ENCODE measurements around the gene CHCHD1.
"Not testable (repeated sequence)": the region's sequence is repeated elsewhere in the genome, so short reads cannot be mapped to it uniquely, and the experiment has no call there.

The CHCHD1 gene

DNA sequence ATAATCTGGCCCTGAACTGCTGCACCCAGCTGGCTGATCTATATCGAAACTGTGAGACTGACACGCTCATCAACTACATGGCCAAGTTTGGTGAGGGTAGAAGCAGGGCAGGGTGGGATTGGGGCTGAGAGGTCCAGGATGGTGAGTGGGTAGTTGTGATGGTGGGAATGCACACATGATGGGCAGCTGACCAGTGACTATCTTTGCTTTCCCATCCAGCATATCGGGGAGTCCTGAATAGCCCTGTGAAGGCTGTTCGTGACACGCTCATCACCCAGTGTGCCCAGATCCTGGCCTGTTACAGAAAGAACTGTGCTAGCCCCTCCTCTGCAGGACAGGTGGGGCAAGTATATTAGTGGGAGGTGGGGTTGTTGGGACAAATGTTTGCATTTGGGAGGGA lies 12.5 kb upstream of the CHCHD1 start:
- DNase-seq, result no peak

DNA sequence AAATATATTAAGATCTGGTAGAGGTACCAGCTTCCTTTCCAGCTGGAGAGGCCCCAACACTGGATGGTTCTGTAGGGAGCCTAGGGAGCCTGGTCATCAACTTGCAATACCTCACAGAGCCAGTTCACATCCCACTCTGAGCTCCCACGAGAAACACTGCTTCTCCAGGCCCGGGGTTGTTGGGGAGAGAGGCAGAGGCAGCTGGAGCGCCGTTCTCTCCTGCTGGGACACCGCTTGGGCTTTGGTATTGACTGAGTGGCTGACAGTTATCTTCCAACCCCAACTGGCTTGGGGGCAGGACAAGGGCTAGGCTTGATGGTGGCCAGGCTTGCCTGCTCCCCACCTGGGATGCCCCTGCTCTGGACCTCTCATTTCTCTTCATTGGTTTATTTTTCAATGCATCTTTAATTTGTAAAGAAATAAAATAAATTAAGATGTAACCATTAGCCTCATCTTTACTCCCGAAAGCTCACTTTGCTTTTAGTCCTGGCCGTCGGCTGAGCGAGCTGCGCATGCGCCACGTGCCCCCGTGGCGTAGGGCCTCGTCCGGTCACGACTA lies 10.0 kb upstream of the CHCHD1 start:
- DNase-seq, result peak; percentile 72

DNA sequence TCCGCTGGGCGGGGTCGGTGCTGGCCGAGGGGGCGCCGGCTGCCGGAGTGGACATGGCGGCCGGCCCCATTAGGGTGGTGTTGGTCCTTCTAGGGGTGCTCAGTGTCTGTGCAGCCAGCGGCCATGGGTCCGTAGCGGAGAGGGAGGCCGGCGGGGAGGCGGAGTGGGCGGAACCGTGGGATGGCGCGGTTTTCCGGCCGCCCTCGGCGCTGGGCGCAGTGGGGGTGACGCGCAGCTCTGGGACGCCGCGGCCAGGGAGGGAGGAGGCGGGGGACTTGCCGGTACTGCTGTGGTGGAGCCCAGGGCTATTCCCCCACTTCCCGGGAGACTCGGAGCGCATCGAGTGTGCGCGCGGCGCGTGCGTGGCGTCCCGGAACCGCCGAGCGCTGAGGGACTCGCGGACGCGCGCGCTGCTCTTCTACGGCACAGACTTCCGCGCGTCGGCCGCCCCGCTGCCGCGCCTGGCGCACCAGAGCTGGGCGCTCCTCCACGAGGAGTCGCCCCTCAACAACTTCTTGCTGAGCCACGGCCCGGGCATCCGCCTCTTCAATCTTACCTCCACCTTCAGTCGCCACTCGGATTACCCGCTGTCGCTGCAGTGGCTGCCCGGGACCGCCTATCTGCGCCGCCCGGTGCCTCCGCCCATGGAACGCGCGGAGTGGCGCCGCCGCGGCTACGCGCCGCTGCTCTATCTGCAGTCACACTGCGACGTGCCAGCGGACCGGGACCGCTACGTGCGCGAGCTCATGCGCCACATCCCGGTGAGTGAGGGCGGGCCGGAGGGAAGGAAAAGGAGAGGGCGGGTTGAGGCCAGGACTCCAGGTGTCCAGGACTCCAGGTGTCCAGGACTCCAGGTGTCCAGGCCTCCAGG lies 9.3 kb upstream of the CHCHD1 start:
- DNase-seq, result peak; percentile 74

DNA sequence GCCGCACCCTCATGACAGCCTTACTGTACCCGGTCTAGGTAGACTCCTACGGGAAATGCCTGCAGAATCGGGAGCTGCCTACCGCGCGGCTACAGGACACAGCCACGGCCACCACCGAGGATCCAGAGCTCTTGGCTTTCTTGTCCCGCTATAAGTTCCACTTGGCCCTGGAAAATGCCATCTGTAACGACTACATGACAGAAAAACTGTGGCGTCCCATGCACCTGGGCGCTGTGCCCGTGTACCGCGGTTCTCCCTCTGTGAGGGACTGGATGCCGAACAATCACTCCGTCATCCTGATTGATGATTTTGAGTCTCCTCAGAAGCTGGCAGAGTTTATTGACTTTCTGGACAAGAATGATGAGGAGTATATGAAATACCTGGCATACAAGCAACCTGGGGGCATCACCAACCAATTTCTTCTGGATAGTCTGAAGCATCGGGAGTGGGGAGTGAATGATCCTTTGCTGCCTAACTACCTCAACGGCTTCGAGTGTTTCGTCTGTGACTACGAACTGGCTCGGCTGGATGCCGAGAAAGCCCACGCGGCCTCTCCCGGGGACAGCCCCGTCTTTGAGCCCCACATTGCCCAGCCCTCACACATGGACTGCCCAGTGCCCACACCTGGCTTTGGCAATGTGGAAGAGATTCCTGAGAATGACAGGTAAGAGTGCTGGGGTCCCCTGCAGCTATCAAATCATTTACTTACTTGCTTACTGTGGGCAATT lies 8.5 kb upstream of the CHCHD1 start:
- DNase-seq, result no peak

DNA sequence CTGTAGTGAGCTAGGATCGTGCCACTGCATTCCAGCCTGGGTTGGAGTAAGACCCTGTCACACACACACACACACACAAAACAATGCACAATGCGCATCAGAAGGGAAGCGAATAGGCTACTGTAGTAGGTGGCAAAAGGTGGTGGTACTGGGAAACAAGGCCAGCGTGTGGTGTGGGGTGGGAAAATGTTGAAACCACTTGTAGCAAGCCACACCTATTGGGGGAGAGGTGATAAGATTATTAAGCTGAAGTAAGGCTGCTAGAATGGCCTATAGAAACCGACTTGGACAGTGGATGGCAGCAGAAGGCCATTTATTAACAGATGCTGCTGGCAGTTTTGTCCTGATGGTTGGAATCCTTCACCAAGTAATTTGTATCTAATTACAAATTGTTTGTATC lies 7.2 kb upstream of the CHCHD1 start:
- no peak for DNase-seq

DNA sequence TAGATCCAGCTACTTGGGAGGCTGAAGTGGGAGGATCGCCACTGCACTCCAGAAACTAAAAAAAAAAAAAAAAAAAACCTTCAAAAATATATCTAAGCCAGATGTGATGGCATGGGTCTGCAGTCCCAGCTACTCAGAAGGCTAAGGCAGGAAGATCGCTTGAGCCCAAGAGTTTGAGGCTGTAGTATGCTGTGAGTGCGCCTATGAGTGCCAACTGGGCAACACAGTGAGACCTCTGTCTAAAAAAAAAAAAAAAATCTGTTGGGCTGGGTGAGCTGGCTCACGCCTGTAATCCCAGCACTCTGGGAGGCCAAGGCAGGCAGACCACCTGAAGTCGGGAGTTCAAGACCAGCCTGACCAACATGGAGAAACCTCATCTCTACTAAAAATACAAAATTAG lies 2.8 kb upstream of the CHCHD1 start:
- DNase-seq, result no peak

DNA sequence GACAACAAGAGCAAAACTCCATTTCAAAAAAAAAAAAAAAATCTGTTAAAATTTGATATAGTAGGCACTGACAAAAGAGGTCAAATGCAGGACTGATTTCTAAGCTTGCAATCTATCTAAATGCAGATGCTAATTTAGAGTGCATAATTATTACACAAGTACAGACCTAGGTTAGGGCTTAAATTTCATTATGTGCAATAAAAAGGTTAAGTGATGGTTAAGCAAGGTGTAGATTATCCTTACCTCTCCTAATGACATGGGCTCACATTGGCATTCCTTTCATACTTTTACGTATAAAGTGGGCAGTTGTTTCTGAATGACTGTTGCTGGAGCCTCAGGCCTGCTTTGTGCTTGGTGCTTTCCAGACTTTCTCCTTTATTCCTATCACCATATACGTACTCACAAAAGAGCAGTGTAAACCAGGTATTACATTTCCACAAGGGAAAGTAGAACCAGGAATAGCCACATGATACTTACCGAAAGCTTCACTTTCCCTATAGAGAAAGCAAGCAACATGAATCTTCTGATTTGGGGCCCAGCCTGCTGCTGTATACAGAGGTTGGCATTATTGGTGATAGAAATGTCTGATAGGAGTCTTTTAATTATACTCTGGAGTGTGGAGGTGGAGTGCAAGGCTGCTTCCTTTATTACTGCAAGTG lies 2.2 kb upstream of the CHCHD1 start:
- no peak for DNase-seq

DNA sequence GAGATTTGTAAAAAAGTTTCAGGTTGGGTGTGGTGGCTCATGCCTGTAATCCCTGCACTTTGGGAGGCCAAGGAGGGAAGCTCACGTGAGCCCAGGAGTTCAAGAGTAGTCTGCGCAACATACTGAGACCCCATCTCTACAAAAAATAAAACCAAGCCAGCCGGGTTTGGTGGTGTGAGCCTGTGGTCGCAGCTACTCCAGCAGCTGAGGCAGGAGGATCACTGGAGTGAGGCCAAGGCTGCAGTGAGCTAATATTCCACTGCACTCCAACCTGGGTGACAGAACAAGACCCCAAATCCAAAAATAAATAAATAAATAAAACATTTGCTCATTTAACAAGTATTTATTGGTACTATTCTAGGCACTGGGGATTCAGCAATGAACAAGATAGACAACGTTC lies 1.5 kb upstream of the CHCHD1 start:
- no peak for DNase-seq

DNA sequence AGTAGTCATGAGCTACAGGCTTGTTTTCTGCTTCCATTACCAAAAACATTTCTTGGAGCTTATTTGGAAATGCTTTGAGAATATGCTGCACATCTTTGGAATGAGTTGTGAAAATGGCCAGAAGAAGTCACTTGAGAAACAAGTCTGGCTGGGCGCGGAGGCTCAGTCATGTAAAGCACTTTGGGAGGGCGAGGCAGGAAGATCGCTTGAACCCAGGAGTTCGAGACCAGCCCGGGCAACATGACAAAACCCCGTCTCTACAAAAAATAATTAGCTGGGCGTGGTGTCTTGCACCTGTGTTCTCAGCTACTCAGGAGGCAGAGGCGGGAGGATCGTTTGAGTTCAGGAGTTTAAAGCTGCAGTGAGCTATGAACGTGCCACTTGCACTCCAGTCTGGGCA lies 882 bp upstream of the CHCHD1 start:
- DNase-seq, result no peak

DNA sequence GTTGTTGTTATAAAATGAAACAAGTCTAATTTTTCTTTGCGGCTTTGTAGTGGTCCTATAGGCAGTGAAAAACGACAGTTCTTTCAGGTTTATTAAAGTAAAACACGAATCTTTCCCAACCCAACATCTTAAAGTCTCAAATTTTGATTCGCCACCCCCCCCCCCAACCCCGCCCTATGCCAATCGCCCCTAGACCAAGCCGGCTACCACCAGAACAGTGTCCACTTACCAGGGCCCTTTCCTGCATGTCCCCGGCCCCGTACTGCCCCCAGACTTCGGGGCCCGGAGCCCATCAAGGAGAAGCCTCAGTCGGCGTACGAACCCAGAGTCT lies 335 bp upstream of the CHCHD1 start:
- no peak for DNase-seq

DNA sequence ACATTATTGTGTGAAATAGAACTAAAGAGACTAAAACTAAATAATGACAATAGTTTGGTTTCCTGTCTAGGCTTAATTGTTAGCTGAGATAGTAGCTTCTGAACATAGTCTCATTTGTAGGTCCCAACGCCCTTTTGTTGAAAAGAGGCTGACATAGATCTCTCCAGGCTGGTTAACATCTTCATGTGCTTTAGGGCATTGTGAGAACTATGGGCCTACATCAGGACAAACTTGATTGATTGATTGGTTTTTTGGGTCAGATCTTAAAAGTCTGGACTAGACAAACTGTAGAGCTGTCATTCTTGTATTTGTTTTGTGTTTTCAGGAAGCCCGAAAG lies 869 bp downstream of the CHCHD1 start:
- no peak for DNase-seq

DNA sequence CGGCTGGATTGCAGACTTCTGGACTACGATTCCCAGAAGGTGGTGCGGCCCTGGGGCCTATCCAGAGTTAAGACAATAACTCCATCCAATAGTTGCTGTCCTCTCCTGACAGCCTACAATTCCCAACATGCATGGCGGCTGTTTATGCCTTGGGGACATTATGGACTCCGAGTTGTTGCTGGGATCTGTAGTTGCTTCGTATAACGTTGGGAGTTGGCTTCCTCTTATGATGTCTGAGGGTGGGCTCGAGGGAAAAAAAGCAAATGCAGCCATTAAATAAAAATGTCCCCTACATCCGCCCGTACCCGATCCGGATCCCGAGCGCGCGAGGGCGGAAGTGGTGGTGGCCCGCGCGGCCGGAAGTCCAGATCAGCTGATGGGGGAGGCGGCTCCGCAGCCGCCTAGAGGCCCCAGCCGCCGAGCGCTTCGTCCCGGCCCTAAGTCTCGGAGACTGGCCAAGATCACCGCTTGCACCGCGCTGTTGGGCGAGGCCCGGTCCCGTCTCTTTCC lies 3.4 kb downstream of the CHCHD1 start, which contains the start of gene ZSWIM8:
Gene ZSWIM8, plus strand, starts transcription at position 396 of the 510 bp plus-strand sequence. CDS start 273 bp downstream, outside the sequence.
- DNase-seq, result peak; percentile 75

DNA sequence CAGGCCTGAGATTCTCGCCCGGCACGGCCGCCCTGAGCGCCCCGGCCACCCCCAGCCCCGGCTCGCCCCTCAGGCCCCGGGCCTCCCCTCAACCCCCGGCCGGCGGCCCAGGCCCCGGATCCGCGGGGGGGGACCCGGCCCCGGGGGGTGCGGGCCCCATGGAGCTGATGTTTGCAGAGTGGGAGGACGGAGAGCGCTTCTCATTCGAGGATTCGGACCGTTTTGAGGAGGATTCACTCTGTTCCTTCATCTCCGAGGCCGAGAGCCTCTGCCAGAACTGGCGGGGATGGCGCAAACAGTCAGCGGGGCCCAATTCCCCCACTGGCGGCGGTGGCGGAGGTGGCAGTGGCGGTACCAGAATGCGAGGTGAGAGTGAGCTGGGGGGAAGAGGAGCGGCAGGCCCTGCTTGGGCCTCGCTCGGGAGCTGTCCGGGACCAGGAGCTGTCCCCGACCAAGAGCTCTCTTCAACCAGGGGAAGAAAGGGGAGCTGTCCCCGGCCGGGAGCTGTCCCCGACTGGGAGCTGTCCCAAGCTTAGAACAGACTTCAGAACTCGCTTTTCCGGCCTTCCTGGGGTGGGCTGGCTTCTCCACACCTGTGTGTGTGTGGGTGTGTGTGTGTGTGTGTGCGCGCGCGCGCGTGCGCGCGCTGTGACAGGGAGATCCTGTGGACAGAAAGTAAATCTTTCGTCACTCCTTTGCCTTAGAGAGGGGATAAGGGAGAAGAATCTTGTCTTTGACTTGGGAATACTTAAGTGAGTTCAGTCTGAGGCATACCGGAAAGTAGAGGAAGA lies 4.1 kb downstream of the CHCHD1 start:
- DNase-seq, result peak; percentile 44

DNA sequence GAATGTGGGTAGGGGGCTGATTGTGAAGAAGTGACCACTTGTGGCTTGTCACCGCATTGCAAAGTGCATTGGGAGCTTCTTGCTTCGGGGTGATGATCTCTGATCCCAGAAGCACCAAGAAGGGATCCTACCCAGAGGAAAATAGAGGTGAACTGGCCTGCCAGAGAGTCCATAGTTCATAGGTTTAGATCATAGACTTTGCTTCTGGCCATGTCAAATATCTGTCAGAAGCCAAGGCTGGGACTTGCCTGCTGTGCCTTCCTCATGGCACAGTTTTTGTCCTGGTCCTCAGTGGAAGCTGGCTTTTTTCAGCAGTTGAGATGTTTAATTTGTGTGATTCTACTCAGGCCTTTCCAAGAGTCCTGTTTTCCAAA lies 4.7 kb downstream of the CHCHD1 start:
- no peak for DNase-seq

DNA sequence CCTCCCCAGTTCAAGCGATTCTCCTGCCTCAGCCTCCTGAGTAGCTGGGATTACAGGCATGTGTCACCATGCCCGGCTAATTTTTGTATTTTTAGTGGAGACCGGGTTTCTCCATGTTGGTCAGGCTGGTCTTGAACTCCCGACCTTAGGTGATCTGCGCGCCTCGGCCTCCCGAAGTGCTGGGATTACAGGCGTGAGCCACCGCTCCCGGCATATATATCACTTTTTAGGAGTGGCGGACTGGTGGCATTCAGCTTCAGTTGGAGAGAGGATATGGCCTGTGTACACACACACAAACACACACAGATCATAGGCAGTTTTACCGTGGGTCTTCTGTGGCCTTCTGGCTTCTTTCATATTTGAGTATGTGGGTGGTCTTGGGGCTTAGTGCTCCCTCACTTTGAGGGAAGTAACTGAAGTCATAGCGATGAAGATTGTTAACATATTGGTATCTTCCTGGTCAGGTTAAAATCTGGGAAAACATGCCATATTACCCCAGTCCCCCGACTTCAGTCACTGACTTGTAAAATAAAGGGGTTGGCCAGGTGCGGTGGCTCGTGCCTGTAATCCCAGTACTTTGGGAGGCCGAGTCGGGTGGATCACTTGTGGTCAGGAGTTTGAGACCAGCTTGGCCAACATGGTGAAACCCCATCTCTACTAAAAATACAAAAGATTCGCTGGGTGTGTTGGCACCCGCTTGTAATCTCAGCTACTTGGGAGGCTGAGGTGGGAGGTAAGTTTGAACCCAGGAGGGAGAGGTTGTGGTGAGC lies 5.4 kb downstream of the CHCHD1 start:
- not testable (repeated sequence) for DNase-seq

DNA sequence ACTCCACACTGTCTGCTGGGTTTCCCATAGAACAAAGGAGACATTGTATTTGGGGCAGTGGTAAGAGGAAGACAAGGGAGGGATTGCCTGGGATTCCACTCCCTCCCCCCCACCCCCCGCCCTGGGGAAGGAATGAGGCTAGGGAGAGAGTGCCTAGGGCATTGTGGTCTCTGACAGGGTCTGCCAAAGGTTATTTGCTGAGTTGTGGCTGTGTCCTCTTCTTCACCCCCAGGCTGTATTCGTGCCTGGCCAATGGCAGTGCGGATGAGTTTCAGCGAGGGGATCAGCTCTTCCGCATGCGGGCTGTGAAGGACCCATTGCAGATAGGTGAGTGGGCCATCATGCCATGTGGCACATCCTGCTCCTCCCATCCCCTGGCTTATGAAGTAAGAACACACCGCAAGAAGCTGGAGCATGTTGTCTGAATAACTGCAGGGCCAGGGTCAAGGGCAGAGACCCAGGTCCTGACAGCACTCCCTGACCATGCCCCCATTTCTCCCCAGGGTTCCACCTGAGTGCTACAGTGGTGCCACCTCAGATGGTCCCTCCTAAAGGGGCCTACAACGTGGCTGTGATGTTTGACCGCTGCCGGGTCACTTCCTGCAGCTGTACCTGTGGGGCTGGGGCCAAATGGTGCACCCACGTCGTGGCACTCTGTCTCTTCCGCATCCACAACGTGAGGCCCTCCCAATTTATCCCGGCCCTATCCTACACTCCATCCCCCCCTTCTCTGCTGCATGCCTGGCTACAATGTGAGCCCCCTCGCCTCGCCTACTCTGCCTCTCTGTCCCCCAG lies 7.2 kb downstream of the CHCHD1 start:
- no peak for DNase-seq

DNA sequence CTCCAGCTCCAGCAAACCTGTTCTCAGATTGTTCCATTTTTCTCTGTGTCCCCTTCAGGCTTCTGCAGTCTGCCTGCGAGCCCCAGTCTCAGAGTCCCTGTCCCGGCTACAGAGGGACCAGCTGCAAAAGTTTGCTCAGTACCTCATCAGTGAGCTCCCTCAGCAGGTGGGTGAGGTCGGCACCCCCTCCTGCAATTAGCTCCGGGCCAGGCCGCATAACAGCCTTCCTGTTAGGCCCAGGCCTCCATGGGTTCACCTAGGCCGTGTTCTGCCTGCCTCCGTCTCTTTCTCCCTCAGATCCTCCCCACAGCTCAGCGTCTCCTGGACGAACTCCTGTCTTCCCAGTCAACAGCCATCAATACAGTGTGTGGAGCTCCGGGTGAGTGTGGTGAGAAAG lies 7.8 kb downstream of the CHCHD1 start:
- no peak for DNase-seq

DNA sequence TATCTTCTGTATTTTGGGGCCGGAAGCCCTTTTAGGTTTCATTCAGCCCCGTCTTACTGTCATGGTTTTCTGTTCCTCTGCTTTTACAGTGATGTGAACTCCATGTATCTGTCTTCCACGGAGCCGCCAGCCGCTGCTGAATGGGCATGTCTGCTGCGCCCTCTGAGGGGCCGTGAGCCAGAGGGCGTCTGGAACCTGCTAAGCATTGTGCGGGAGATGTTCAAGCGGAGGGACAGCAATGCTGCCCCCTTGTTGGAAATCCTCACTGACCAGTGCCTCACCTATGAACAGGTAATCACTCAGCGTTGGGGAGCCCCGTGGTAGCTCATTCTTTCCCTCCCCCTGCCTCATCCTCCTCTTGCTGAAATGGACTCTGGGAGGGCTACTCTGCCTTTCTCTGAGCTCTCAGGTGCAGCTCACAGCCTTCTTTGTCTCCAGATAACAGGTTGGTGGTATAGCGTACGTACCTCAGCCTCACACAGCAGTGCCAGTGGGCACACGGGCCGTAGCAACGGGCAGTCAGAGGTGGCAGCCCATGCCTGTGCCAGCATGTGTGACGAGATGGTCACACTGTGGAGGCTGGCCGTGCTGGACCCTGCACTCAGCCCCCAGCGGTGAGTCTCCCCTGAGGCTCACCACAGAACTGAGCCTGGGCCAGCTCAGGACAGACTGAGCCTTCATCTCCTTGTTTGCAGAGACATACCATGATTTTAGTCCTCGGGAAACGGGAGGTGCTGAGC lies 9.2 kb downstream of the CHCHD1 start:
- DNase-seq, result no peak

DNA sequence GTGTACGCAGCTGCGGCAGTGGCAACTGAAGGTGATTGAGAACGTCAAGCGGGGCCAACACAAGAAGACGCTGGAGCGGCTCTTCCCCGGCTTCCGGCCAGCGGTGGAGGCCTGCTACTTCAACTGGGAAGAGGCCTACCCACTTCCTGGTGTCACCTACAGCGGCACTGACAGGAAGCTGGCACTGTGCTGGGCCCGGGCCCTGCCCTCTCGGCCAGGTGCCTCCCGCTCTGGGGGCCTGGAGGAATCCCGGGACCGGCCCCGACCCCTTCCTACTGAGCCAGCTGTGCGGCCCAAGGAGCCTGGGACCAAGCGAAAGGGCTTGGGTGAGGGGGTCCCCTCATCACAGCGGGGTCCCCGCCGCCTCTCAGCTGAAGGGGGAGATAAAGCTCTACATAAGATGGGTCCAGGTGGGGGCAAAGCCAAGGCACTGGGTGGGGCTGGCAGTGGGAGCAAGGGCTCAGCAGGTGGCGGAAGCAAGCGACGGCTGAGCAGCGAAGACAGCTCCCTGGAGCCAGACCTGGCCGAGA lies 10.1 kb downstream of the CHCHD1 start:
- no peak for DNase-seq

DNA sequence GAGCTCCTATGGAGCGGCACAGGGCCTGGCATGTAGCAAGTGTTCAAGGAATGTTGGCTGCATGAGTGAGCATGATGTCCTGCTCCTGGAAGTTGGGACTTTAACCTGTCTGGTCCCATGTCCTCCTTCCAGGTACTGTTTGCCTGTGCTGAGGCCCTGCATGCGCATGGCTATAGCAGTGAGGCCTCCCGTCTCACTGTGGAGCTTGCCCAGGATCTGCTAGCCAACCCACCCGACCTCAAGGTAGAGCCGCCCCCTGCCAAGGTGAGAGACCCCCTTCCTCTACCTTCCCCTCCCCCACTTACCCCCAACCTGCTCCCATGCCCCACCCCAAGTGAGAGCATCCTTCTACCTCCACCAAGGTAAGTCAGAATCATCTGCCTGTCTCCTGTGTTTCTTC lies 11.6 kb downstream of the CHCHD1 start:
- no peak for DNase-seq

Data from activated gamma-delta T cell (primary cell).